B cell (primary cell): ENCODE measurements around the gene FCN1. TPM values are rescaled to one million over a fixed set of nuclear protein-coding genes. Genes with fewer than 3 reads are reported as not detected.

Experiments
- ATAC-seq: fragments of 200-7000 bp; cut with Tn5 transposase; one replicate; pipeline ENCODE4 v1.10.0; 2021; ENCODE audit warnings: low read depth, mild to moderate bottlenecking, moderate number of reproducible peaks, moderate library complexity
- CTCF ChIA-PET: fragments of 350-600 bp; sonication (Branson Sonifier 250); formaldehyde crosslinking; loops from one replicate; lab custom pipeline; 2021; ENCODE audit warnings: antibody characterized with exemption, inconsistent platforms; lab: Charles Lee
- POLR2A ChIA-PET: fragments of 350-600 bp; sonication (Branson Sonifier 250); formaldehyde crosslinking; loops from one replicate; lab custom pipeline; 2021; ENCODE audit warnings: antibody characterized with exemption; lab: Charles Lee
- DNase-seq: peaks from one replicate; pipeline ENCODE4 v3.0.0; 2013
- H2AFZ ChIP-seq: 2 replicates; pipeline ENCODE4 v1.6.1; 2012; ENCODE audit warnings: mild to moderate bottlenecking, low read depth, low read length; ENCODE audit not compliant: insufficient read depth, poor library complexity, severe bottlenecking
- H3K27ac ChIP-seq, 2 donors: 1 replicate in 1 of 2; 2 replicates in 1 of 2; pipeline ENCODE4 v1.5.1; 2012 to 2013; ENCODE audit warnings: low read length in 2 of 2, mild to moderate bottlenecking in 2 of 2, moderate library complexity in 1 of 2
- H3K27me3 ChIP-seq, 4 experiments: fragments of 200-600 bp in 1 of 4; sonication (generic) in 1 of 4; replicated peaks in 1 of 4; 1 replicate in 2 of 4; 2 replicates in 2 of 4; pipeline versions ENCODE4 v1.6.1 to v1.7.0; 2013 to 2016; ENCODE audit warnings: low read length in 3 of 4, mild to moderate bottlenecking in 2 of 4, mixed read lengths in 1 of 4, moderate library complexity in 1 of 4; ENCODE audit not compliant: insufficient read depth in 4 of 4, control insufficient read depth in 3 of 4; ENCODE audit errors: control extremely low read depth in 1 of 4
- H3K36me3 ChIP-seq, 2 experiments: replicated peaks in 1 of 2; 1 replicate in 1 of 2; 2 replicates in 1 of 2; pipeline versions ENCODE4 v1.6.1 to v1.7.1; 2013; ENCODE audit warnings: low read length in 1 of 2; ENCODE audit not compliant: insufficient read depth in 2 of 2, control insufficient read depth in 1 of 2; ENCODE audit errors: control extremely low read depth in 1 of 2, extremely low read depth in 1 of 2
- H3K4me1 ChIP-seq, 2 donors: fragments of 200-600 bp in 1 of 2; sonication (generic) in 1 of 2; 1 replicate in 1 of 2; 2 replicates in 1 of 2; pipeline versions ENCODE4 v1.5.1 to v1.6.1; 2013 to 2017; ENCODE audit warnings: low read length in 2 of 2; ENCODE audit not compliant: control insufficient read depth in 2 of 2, insufficient read depth in 2 of 2
- H3K4me2 ChIP-seq: replicated peaks from 2 replicates; pipeline ENCODE3; 2012; ENCODE audit warnings: mild to moderate bottlenecking, low read depth, low read length; ENCODE audit not compliant: poor library complexity, severe bottlenecking
- H3K4me3 ChIP-seq, 5 experiments: fragments of 200-600 bp in 1 of 5; sonication (generic) in 1 of 5; 1 replicate in 3 of 5; 2 replicates in 2 of 5; pipeline versions ENCODE4 v1.5.1 to v1.7.0; 2011 to 2016; ENCODE audit warnings: low read length in 4 of 5, mild to moderate bottlenecking in 4 of 5, low read depth in 2 of 5, control low read depth in 1 of 5, moderate library complexity in 1 of 5; ENCODE audit not compliant: insufficient read depth in 1 of 5; ENCODE audit errors: control extremely low read depth in 1 of 5, extremely low read depth in 1 of 5
- H3K79me2 ChIP-seq: fragments of 200-600 bp; sonication (generic); one replicate; pipeline ENCODE4 v1.6.0; 2016; ENCODE audit warnings: low read length; ENCODE audit not compliant: control insufficient read depth, insufficient read depth
- H3K9ac ChIP-seq: fragments of 200-600 bp; sonication (generic); 2 replicates; pipeline ENCODE4 v1.6.1; 2017; ENCODE audit warnings: mild to moderate bottlenecking, low read length, moderate library complexity
- H3K9me3 ChIP-seq, 3 donors: one replicate each; pipeline versions ENCODE4 v1.6.1 to v1.7.1; 2013; ENCODE audit warnings: low read length in 2 of 3; ENCODE audit not compliant: control insufficient read depth in 2 of 3, insufficient read depth in 1 of 3; ENCODE audit errors: control extremely low read depth in 1 of 3
- H4K20me1 ChIP-seq: 2 replicates; pipeline ENCODE4 v1.6.0; 2012; ENCODE audit warnings: mild to moderate bottlenecking, low read length; ENCODE audit not compliant: insufficient read depth, control insufficient read depth, poor library complexity, severe bottlenecking
- H3K27ac Mint-ChIP-seq: one replicate; pipeline ENCODE4 v1.8.0; 2021; ENCODE audit warnings: mixed read lengths
- H3K27me3 Mint-ChIP-seq: one replicate; pipeline ENCODE4 v1.8.0; 2021; ENCODE audit warnings: mixed read lengths
- H3K4me1 Mint-ChIP-seq: one replicate; pipeline ENCODE4 v1.8.0; 2021; ENCODE audit warnings: mixed read lengths
- H3K4me3 Mint-ChIP-seq: one replicate; pipeline ENCODE4 v1.8.0; 2021; ENCODE audit warnings: mixed read lengths
- H3K9me3 Mint-ChIP-seq: one replicate; pipeline ENCODE4 v1.8.0; 2022; ENCODE audit warnings: mixed read lengths; ENCODE audit not compliant: insufficient read depth
- CTCF ChIP-seq: fragments of 200-600 bp; IDR thresholded peaks from one replicate; pipeline ENCODE4 v1.8.0; 2022; ENCODE audit warnings: antibody characterized with exemption, mild to moderate bottlenecking
- EZH2 ChIP-seq: IDR thresholded peaks from 2 replicates; pipeline ENCODE4 v1.6.1; 2012; ENCODE audit warnings: borderline replicate concordance, low read depth, mild to moderate bottlenecking, moderate library complexity, low read length; ENCODE audit not compliant: insufficient read depth, poor library complexity, severe bottlenecking
- WGBS: methylation state at CpG from one replicate; pipeline ENCODE4 v1.1.5; 2013; ENCODE audit warnings: missing lambda C conversion rate; ENCODE audit not compliant: insufficient coverage; 5-methylcytosine and 5-hydroxymethylcytosine counted together
- intact Hi-C: fragments of 100-400 bp; cut with micrococcal nuclease; formaldehyde crosslinking; loops from one replicate; pipeline ENCODE4 v1.10.0; 2022
- polyA plus RNA-seq: library from polyadenylated mRNA; depleted of rRNA; stranded (reverse); fragments of >200 nt; gene quantifications from 2 replicates; pipeline ENCODE4 v1.2.3, GENCODE V29; 2012
- total RNA-seq, 2 donors: library from RNA; stranded (reverse); fragments of 120-200 nt in 1 of 2; gene quantifications; 1 replicate in 1 of 2; 2 replicates in 1 of 2; pipeline versions ENCODE4 v1.2.3 to v1.2.4, GENCODE V29; 2013 to 2022

Gene FCN1
- total and polyA plus RNA-seq, 2 donors (not counting 1 experiment from before 2014, with no cell fraction given): 2.2 to 20.6 TPM

DNA sequence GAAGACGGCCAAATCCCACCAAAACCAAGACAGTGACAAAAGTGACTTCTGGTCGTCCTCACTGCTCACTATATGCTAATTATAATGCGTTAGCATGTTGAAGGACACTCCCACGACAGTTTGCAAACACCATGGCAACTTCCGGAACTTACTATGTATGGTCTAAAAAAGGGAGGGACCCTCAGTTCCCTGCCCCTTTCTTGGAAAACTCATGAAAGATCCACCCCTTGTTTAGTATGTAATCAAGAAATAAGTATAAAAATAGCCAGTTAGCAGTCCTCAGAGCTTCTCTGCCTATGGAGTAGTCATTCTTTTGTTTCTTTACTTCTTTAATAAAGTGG lies 27.6 kb downstream of the FCN1 start:
- peaks cover 0 to 24% (median 6%) of the 10 kb centered on the region in 4 experiments for H3K27me3 ChIP-seq
- Mint-ChIP-seq H3K4me1 (peaks cover 2% of the 10 kb centered on the region), H3K27ac (no peak overlapping the region), H3K9me3 (no peaks in the 10 kb centered on the region), H3K27me3 (peaks cover 28% of the 10 kb centered on the region), H3K4me3 (no peak overlapping the region)
- H3K4me2 ChIP-seq: no peak overlapping the region
- POLR2A ChIA-PET: no interaction called here
- no peak overlapping the region for H3K4me3 ChIP-seq
- 0% methylated on average over 1 of the region's 5 CpGs for WGBS
- ATAC-seq (no peak), DNase-seq (no peak)
- no peak overlapping the region for H3K27ac ChIP-seq
- peaks cover 0 to 4% of the 10 kb centered on the region in 2 donors for H3K4me1 ChIP-seq
- H3K9me3 ChIP-seq: peaks cover 0 to 12% (median 0%) of the 10 kb centered on the region in 3 donors
- no peaks in the 10 kb centered on the region for H3K36me3 ChIP-seq
- intact Hi-C loops: no loop called here
- no peak overlapping the region for H2AFZ ChIP-seq
- no peak for TF ChIP-seq CTCF
- TF ChIP-seq EZH2: no peak
- CTCF ChIA-PET: no interaction called here
- no peak overlapping the region for H3K9ac ChIP-seq
- no peaks in the 10 kb centered on the region for H3K79me2 ChIP-seq
- no peaks in the 10 kb centered on the region for H4K20me1 ChIP-seq

DNA sequence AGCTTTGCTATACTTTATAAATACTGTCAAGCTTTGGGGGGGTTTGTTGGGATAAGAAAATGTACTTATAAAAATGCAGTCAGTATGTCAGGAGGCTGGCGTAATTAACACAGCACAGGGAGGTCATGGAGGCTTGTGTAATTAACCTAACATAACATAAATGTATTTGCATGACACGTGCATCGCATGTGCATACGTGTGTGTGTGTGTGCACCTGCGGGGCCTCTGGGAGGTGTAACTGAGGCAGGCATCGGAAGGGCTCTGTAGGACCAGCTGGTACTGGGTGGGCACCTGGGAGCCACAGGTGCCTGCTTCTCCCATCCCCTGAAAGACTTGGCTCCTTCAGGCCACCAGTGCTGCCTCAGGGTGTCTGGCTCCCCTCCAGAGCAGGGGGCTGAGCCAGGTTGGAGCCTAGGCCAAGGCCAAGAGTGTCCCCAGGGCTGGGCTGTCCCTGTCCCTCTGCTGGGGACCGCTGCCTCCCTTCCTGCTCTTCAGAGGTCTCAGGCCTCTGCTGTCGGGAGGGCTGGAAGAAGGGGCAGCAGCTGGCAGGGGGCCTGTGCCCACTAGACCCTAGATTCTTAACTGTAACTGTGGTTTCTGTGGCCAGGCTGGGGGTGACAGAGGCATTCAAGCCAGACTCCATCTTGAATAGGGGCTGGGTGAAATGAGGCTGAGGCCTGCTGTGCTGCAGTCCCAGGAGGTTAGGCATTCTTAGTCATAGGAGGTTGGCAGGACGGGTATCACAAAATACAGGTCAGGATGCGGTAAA lies 28.1 kb downstream of the FCN1 start:
- H3K4me1 Mint-ChIP-seq: peaks cover 2% of the 10 kb centered on the region
- WGBS: 27% methylated on average over 7 of the region's 10 CpGs
- Histone ChIP-seq H3K9me3 (peaks cover 0 to 8% (median 0%) of the 10 kb centered on the region in 3 donors), H3K9ac (no peak overlapping the region), H3K27ac (no peak overlapping the region), H3K79me2 (no peaks in the 10 kb centered on the region), H3K4me3 (no peak overlapping the region), H3K4me1 (peaks cover 0 to 4% of the 10 kb centered on the region in 2 donors), H2AFZ (no peak overlapping the region), H3K4me2 (no peak overlapping the region), H4K20me1 (no peaks in the 10 kb centered on the region), H3K27me3 (peaks cover 0 to 22% (median 6%) of the 10 kb centered on the region in 4 experiments), H3K36me3 (no peaks in the 10 kb centered on the region)
- intact Hi-C loops: no loop called here
- peaks cover 26% of the 10 kb centered on the region for H3K27me3 Mint-ChIP-seq
- no peak overlapping the region for H3K4me3 Mint-ChIP-seq
- TF ChIP-seq EZH2: no peak
- DNase-seq (no peak), ATAC-seq (no peak)
- POLR2A ChIA-PET: no interaction called here
- H3K9me3 Mint-ChIP-seq: no peaks in the 10 kb centered on the region
- no peak overlapping the region for H3K27ac Mint-ChIP-seq
- CTCF ChIA-PET: no interaction called here
